Ovary (tissue), 9 donors: ENCODE measurements around the gene HOXC9. TPM values are rescaled to one million over a fixed set of nuclear protein-coding genes. Genes with fewer than 3 reads are reported as not detected.

Source experiments
- DNase-seq, 5 donors: peaks; one replicate each; pipeline ENCODE4 v3.0.0-alpha.2; 2019 to 2020
- H3K27ac ChIP-seq, 2 donors: fragments of 200-600 bp; one replicate each; pipeline versions ENCODE4 v1.5.1 to v1.8.0; 2019 to 2022
- H3K27me3 ChIP-seq: fragments of 200-600 bp; one replicate; pipeline ENCODE4 v1.8.0; 2022
- H3K36me3 ChIP-seq: fragments of 200-600 bp; sonication (generic); one replicate; pipeline ENCODE4 v1.5.1; 2019
- H3K4me1 ChIP-seq: one replicate; pipeline ENCODE4 v1.8.1; 2013; ENCODE audit warnings: mild to moderate bottlenecking, moderate library complexity; ENCODE audit not compliant: insufficient read depth
- H3K4me3 ChIP-seq: fragments of 200-600 bp; sonication (generic); one replicate; pipeline ENCODE4 v1.5.1; 2017
- H3K9me3 ChIP-seq, 2 donors: fragments of 200-600 bp in 1 of 2; sonication (generic) in 1 of 2; one replicate each; pipeline versions ENCODE4 v1.5.1 to v1.8.1; 2013 to 2019; ENCODE audit warnings: mild to moderate bottlenecking in 1 of 2, moderate library complexity in 1 of 2
- EP300 ChIP-seq: sonication (generic); formaldehyde crosslinking; IDR thresholded peaks from one replicate; pipeline ENCODE4 v1.6.1; 2017; ENCODE audit warnings: antibody characterized with exemption
- POLR2A ChIP-seq: fragments of 450-650 bp; IDR thresholded peaks from one replicate; pipeline ENCODE4 v1.6.1; 2017; ENCODE audit warnings: antibody characterized with exemption, mild to moderate bottlenecking, moderate library complexity
- WGBS, 3 donors: extraction: QIAGEN DNeasy Blood & Tissue Kit in 1 of 3; methylation state at CpG; one replicate each; pipeline versions ENCODE4 v1.1.5 to v1.1.7; 2013 to 2017; 5-methylcytosine and 5-hydroxymethylcytosine counted together
- intact Hi-C, 4 donors: fragments of 100-400 bp; cut with DNase I; formaldehyde crosslinking; loops; one replicate each; pipeline versions ENCODE4 v1.11.0 to v1.15.1; 2022 to 2023
- polyA plus RNA-seq, 2 donors: library from polyadenylated mRNA; stranded (reverse); fragments of 200-250 nt in 1 of 2; fragments of 350-450 nt in 1 of 2; fragmentation: Illumina TruSeq in 1 of 2; extraction: RNeasy Lipid Tissue Mini Kit (QIAGEN cat#74804) in 1 of 2; gene quantifications; one replicate each; pipeline ENCODE4 v1.2.3, GENCODE V29; 2013 to 2014
- total RNA-seq, 7 donors: library from RNA; depleted of rRNA in 2 of 7; stranded (reverse); fragments of >200 nt in 2 of 7; fragmentation: NEBNext Ultra II Directional in 3 of 7; extraction: Animal tissue kit (Norgen Biotek cat#: 25700) in 3 of 7; gene quantifications; one replicate each; pipeline versions ENCODE4 v1.1.0 to v1.2.4, GENCODE V29; 2016 to 2023
- TF ChIP-seq, protein P1 (sequence below), 3 donors: fragments of 450-650 bp in 2 of 3; fragments of 200-600 bp in 1 of 3; IDR thresholded peaks; one replicate each; pipeline versions ENCODE4 v1.5.1 to v1.8.0; 2016 to 2022; ENCODE audit warnings: antibody characterized with exemption in 3 of 3, mild to moderate bottlenecking in 1 of 3
- donor health status: DM: no; HTN: no; CAD: no; lungs with moderate emphysema.
- donor health status: DM: no; HTN: no; CAD: no.
- donor health status: Bipolar disorder and iron deficiency.
- donor health status: DM: yes; HTN: yes; CAD: no.
- donor health status: DM: no; HTN: no; CAD: no.
- donor health status: DM: yes; HTN: yes; CAD: no.

The HOXC9 gene
- total and polyA plus RNA-seq, 9 donors: 0.26 to 15.0 (median 1.9) TPM; not detected in 1

DNA sequence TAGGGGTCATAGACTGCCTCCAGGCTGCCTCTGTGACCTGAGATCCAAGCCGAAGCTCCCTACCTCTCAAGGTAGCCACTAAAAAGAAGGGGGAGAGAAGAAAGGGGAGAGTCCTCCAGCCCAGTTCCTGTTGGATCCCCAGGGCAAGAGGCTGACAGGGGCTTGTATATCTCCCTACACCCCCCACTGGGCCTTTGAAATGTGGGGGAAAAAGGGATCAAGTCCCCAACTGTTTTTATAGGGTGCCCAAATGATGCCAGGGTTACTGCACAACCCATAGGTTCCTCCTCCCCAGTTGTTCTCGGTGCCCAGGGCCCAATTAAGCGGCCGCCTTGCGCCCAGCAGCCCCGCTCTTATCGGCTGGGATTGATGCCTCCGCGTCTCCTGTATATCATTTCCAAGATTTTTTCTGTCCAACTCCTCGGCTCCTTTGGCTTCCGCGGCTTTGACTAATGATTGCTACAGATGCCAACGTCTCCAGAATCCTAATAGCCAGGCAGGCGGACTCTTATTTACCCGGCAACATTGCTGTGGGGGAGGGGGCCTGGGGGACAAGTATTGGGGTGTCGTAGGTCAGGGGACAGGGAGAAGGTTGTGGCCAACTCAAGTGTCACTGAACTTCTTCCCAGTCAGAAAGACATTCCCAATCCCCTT, 46.0 kb downstream of the HOXC9 start:
- H3K36me3 ChIP-seq: no peaks in the 10 kb centered on the region
- no peak for DNase-seq
- no peak overlapping the region for H3K4me3 ChIP-seq
- H3K4me1 ChIP-seq: peaks cover 4% of the 10 kb centered on the region
- no peak for TF ChIP-seq EP300
- TF ChIP-seq POLR2A: no peak
- TF ChIP-seq, protein P1, sequence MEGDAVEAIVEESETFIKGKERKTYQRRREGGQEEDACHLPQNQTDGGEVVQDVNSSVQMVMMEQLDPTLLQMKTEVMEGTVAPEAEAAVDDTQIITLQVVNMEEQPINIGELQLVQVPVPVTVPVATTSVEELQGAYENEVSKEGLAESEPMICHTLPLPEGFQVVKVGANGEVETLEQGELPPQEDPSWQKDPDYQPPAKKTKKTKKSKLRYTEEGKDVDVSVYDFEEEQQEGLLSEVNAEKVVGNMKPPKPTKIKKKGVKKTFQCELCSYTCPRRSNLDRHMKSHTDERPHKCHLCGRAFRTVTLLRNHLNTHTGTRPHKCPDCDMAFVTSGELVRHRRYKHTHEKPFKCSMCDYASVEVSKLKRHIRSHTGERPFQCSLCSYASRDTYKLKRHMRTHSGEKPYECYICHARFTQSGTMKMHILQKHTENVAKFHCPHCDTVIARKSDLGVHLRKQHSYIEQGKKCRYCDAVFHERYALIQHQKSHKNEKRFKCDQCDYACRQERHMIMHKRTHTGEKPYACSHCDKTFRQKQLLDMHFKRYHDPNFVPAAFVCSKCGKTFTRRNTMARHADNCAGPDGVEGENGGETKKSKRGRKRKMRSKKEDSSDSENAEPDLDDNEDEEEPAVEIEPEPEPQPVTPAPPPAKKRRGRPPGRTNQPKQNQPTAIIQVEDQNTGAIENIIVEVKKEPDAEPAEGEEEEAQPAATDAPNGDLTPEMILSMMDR (IDR thresholded peaks at IDR 0.05): no peak
- H3K27me3 ChIP-seq: no peaks in the 10 kb centered on the region
- intact Hi-C loops: no loop called here
- H3K9me3 ChIP-seq: no peaks in the 10 kb centered on the region
- no peak overlapping the region for H3K27ac ChIP-seq
- 77 to 86% (median 85%) methylated on average over 16 of the region's 16 CpGs for WGBS, 3 donors

DNA sequence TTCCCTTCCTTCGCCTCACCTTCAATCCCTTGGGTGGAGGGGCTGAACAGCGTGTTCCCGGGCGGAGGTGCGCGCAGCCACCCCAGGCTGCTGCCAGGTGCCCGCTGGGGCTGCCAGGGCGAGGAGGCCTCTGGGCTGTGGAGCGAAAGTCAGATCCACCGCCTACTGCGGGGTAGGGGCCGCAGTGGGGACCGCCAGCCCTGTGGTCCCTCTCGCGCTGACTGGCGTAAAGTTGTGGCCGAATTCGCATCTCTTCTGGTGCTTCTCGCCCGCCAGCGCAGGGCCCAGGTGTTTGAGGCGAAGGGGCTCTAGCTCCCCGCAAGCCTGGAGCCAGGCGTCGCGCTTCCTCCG, 46.8 kb downstream of the HOXC9 start:
- peak in 1 of 5 donors; percentile 20 for DNase-seq
- no peak overlapping the region for H3K4me3 ChIP-seq
- H3K27me3 ChIP-seq: no peaks in the 10 kb centered on the region
- TF ChIP-seq POLR2A: no peak
- TF ChIP-seq, protein P1 (IDR thresholded peaks at IDR 0.05): no peak
- no peak for TF ChIP-seq EP300
- 82 to 87% (median 85%) methylated on average over 24 to 27 of the region's 27 CpGs for WGBS, 3 donors
- peaks cover 4% of the 10 kb centered on the region for H3K4me1 ChIP-seq
- intact Hi-C loops: no loop called here
- no peaks in the 10 kb centered on the region for H3K9me3 ChIP-seq
- no peak overlapping the region for H3K27ac ChIP-seq
- H3K36me3 ChIP-seq: no peaks in the 10 kb centered on the region

DNA sequence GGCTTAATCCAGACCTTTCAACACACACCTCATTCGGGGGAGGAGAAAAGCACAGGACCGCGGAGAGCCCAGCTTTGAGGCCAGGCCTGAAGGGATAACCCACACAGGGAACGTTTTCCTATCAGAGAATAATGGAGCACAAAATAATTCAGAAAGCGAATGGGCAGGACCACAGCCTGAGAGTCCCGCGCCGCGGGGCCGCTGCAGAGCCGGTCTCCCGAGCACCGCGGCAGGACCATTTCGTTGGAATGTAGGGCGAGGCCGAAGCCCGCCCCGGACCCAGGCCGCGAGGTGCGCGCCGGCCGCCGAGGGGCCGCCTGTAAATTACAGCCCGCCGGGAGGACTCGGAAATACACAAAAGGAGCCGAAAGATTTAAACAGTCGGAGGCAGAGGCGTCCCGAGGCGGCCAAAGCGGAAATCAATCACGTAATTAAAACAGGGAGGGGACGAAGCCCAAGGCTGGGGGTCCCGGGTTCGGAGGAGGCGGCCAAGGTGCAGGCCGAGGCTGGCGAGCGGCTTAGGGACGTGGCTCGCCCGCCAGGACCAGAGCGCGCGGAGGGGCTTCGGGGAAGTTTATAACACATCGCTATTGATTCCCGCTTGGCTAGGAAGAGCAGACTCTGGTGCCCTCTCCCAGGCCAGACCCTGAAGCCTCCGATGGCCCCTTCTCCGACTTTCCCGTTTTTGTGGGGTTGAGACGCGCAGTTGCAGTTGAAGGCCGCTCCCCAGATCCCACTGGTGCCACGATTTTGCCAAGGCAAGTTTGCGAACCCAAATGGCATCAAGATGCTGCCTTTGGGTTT, 47.4 kb downstream of the HOXC9 start:
- H3K27ac ChIP-seq: no peak overlapping the region
- H3K4me3 ChIP-seq: no peak overlapping the region
- DNase-seq: peak in 2 of 5 donors; percentile 27 to 30
- no peaks in the 10 kb centered on the region for H3K36me3 ChIP-seq
- intact Hi-C loops: no loop called here
- WGBS, 3 donors: 80 to 85% (median 81%) methylated on average over 61 of the region's 61 CpGs
- H3K9me3 ChIP-seq: no peaks in the 10 kb centered on the region
- TF ChIP-seq POLR2A: no peak
- TF ChIP-seq, protein P1 (IDR thresholded peaks at IDR 0.05): no peak
- TF ChIP-seq EP300: no peak
- no peaks in the 10 kb centered on the region for H3K27me3 ChIP-seq
- H3K4me1 ChIP-seq: peaks cover 4% of the 10 kb centered on the region

DNA sequence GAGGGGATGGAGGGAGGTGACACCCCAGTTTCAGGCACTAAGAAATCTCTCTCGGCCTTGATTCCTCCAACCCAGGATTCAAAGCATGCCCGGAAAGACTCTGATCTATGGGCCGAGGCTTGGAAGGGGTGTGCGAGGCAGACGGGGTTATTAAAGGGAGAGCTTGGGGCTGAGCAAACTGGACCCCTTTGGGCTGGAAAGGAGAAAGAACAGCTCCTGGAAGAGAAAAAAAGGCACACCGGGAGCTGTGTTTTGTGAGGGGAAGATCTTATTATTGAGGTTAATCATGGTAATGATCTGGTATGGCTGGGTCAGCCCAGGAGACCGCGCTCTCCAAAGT, 48.0 kb downstream of the HOXC9 start:
- intact Hi-C loops: no loop called here
- H3K36me3 ChIP-seq: no peaks in the 10 kb centered on the region
- H3K27ac ChIP-seq: no peak overlapping the region
- WGBS, 3 donors: 94 to 98% (median 95%) methylated on average over 8 of the region's 8 CpGs
- H3K4me3 ChIP-seq: no peak overlapping the region
- no peaks in the 10 kb centered on the region for H3K27me3 ChIP-seq
- H3K4me1 ChIP-seq: peaks cover 9% of the 10 kb centered on the region
- no peaks in the 10 kb centered on the region for H3K9me3 ChIP-seq
- no peak for DNase-seq
- no peak for TF ChIP-seq POLR2A
- TF ChIP-seq, protein P1 (IDR thresholded peaks at IDR 0.05): no peak
- no peak for TF ChIP-seq EP300
